ENCODE results near the gene DSCAML1.

- TF ChIP-seq CTCF (IDR thresholded peaks at IDR 0.05) (no peak), POLR2A (IDR thresholded peaks at IDR 0.05) (no peak), POLR2AphosphoS5 (IDR thresholded peaks at IDR 0.05) (no peak), EP300 (IDR thresholded peaks at IDR 0.05; ENCODE audit: low read depth) (no peak)
Measured at GRCh38 chr11:117600234-117600783, 196.7 kb downstream of the DSCAML1 start.
